ENCODE data around the gene DEGS2.

The DEGS2 gene

GRCh38 chr14:100109594-100109955, 49.9 kb downstream of the DEGS2 start:
- no peak for DNase-seq

GRCh38 chr14:100108840-100109593, 50.4 kb downstream of the DEGS2 start:
- DNase-seq = no peak

GRCh38 chr14:100108042-100108825, 51.2 kb downstream of the DEGS2 start:
- peak; percentile 90 for DNase-seq

DNA sequence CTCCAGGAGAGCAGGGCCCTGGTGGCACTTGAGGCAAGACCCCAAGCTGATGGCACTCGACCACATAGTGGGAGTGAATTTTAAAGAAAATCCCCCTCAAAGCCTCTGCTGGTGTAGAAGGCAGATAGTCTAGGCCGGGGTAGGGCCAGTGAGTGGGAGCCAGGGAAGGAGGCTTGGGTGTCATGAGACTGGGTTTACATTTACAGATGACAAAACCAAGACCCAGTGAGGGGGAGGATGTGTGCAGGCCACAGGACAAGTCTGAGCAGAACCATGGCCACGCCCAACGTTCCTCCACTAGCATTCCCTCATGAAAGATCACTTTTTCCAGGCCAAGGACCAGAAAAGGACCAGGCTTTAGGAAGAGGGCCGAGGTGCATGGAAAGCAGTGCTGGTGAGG, 52.2 kb downstream of the DEGS2 start:
- DNase-seq = no peak

DNA sequence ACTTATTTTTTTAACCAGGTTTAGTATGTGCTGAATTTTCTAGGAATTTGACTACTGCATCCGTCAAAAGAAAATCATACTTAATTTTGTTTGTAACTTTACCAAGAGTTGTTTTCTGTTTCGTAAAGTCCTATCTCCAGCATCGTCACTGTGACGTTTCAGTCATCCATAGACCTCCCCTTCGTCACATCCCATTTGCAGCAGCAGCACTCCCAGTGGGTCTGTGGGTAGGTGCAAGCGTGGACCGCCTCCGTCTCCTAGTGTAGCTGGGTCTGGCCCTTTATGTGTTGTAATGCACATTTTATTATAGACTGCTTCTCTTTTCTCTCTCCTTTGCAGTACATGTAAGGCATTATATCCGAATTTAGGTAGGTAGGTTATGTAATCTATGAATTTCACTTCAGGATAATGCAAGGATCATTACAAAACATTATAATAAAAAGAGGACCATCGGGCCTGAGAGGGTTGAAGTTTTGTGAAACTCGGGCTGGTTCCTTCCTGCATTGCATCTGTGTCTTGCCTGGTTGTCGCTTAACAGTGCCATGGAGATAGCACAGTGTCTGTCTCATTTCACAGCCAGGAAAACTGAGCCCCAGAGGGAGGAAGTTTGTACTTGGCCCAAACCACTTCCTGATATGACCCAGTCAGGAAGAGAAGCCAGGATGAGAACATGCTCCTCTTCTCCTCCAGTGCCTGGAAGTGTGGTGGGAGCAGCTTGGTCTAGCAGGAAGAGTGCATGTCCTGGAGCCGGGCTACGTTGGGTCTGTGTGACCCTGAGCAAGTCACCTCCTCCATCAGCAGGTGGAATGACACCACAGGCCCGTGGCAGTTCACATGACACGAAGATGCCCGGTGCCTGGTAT, 53.0 kb downstream of the DEGS2 start:
- DNase-seq = peak; percentile 56

- DNase-seq = peak; percentile 23
Observed at GRCh38 chr14:100105357-100106169, 53.9 kb downstream of the DEGS2 start.

DNA sequence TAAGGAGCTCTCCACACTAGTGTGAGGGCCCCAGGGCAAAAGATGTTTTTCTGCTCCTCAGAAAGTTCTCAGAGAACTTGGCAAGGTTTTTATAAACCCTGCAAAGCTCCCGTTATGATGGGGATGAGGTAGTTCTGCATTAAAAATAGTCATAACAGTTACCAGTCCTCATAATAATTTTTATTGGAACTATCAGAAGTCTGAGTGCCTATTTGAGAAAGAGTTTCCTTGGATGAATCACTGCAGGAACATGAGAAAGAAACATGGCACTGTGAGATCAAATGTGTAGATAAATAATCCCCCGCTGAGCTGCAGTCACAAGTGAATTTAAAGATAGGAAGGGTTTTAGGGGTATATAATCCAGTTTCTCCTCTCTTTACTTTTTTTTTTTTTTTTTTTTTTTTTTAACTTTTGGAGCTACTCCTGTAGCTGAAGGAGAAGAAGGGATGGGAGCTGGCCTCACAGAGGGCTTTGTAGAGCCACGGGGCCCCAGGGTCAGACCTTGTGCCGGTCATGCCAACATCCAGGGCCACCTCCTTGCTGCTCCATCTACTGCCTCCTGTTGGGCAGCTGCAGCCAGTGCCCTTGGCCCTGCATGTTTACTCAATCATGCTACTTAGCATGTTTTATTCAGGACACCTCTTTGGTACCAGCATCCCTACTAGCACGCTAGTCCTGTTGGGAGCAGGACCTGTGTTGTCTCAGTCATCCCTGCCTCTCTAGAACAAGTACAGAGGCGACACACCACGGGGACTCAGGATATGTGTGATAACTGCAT, 54.7 kb downstream of the DEGS2 start:
- no peak for DNase-seq

DNA sequence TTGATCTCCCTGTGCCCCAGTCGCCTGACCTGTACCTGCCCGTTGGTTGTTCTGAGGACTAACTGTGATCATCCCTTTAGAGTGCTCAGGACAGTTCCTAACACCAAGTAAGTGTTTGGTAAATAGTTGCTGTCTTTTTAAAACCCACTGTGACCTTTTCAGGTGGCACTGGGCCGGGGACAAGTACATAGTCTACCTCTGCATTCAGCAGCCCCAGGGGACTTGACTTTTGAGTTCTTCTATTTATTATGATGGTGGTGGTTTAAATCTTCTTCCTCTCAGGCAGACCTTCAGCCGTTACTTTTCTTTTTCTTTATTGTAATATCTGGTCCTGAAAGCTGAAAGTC, 55.5 kb downstream of the DEGS2 start:
- no peak for DNase-seq

DNA sequence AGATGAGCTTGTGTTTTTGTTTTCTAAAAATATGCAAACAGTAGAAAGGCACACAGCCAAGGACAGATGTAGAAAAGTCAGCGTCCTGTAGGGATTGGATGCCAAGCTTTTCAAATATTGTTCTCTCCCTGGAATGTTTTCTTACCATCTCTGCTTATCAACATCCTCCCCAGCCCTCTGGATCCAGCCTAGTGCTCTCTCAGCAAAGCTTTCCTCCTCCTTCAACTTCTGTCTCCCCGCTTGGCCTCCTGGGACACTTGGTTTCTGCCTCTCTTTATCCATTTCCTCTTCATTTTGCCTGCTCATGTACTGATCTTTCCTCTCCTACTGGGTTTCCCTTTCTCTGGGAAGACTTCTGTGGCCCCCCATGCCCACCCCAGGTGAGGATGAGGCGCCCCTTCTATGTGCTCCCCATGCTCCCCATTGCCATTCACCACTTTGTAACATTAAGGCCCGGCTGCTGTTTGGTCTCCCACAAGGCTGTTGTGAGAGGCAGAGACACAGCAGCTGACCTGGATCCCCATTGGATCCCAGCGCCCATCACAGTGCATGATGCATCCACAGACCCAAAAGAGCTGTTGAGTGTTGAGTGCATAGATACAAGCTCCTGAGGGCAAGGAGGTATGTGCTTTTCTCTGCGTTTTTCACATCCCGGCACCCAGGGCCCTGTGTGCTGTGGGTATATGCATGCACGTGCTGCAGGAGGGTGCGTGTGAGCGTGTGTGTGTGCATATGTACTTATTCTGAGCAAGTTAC, 56.0 kb downstream of the DEGS2 start:
- DNase-seq = no peak

- DNase-seq = no peak
Observed at GRCh38 chr14:100102156-100102785, 57.2 kb downstream of the DEGS2 start.

DNA sequence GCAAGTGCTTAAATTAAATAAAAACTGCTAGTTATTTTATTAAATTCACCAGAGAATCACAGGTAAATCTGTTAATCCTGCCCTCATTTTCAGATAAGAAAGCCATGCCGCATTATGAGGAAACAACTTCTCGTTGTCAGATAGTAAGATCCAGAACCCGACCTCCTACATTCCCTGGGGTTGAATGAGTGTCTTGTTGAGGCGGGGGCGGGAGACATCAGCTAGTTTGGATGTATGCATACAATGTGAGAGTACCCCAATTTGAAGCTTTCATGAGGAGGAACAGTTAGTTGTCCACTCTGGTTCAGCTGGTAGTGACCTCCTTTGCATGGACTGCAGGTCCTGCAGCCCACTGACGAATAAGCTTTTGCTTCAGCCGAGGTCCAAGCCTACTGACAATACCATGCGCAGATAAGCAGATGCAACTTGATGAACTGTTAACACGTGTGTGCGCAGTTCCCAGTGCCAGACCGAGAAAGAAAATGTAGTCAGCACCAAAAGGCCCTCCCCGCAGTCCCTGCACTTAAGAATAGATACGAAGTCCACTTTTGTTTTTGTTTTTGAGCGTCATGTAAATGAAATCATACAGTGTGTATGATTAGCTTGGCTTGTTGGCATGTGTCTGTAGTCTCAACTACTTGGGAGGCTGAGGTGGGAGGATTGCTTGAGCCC, 59.3 kb downstream of the DEGS2 start:
- DNase-seq = no peak

DNA sequence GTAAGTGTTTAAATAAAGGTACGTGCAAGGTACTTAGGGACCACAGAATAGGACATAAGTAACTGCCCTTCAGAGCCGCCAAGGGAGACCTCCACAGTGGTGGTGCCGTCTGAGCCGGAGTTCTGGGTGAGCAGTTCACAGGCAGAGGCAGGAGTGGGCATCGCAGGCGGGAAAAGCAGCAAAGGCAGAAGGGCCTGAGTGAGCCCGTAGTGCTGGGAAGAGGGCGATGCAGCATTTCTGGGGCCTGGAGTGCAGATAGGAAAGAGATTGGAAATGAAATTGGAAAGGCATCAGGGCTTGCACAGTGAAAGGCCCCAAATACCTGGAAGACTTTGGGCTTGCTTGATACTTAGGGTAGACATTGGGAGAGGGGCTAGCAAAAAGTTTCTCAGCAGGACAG, 61.3 kb downstream of the DEGS2 start:
- no peak for DNase-seq

DNA sequence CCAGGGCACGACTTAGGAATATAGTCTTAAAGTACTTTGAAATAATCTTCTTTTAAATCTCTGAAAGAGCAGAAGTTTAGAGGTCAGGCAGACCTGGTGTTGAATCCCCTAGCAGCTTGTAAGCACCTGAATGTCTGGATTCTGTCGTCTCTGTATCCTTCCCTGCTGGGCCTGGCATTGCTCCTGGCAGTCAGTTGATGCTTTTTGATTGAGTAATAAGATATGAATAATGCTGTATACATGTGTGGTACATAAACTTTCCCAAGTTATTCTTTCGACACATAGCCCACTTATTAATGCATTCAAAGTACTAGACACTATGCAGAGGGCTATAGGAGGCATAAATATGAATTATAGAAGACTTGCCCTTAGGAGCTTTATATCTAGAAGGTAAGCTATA, 62.8 kb downstream of the DEGS2 start:
- DNase-seq = no peak

Data from activated CD4-positive, alpha-beta T cell treated with anti-CD3 and anti-CD28 coated beads, Interleukin-2, amount 50 U/mL, for 1 hour (primary cell).